Transverse colon (tissue), 4 donors: ENCODE measurements around the gene ULK4. TPM values are rescaled to one million over a fixed set of nuclear protein-coding genes. Genes with fewer than 3 reads are reported as not detected.

Experiments used
- DNase-seq: peaks from one replicate; pipeline ENCODE4 v3.0.0-alpha.2; 2019
- H3K27ac ChIP-seq, 4 donors: fragments of 200-600 bp; sonication (generic); 2 replicates each; pipeline ENCODE4 v1.5.1; 2016 to 2018; ENCODE audit warnings: inconsistent platforms in 4 of 4
- H3K27me3 ChIP-seq: fragments of 200-600 bp; sonication (generic); 2 replicates; pipeline ENCODE4 v1.5.1; 2017; ENCODE audit warnings: inconsistent platforms
- H3K36me3 ChIP-seq, 4 donors: fragments of 200-600 bp; sonication (generic); 2 replicates each; pipeline ENCODE4 v1.5.1; 2017 to 2019; ENCODE audit warnings: inconsistent platforms in 4 of 4
- H3K4me1 ChIP-seq, 4 donors: fragments of 200-600 bp; sonication (generic); 2 replicates each; pipeline ENCODE4 v1.5.1; 2017 to 2020; ENCODE audit warnings: inconsistent platforms in 4 of 4
- H3K4me3 ChIP-seq, 4 donors: fragments of 200-600 bp; sonication (generic); 1 replicate in 1 of 4; 2 replicates in 3 of 4; pipeline versions ENCODE4 v1.5.1 to v1.6.1; 2017 to 2019; ENCODE audit warnings: inconsistent platforms in 4 of 4
- H3K9me3 ChIP-seq, 2 donors: fragments of 200-600 bp; sonication (generic); 2 replicates each; pipeline ENCODE4 v1.5.1; 2017 to 2019; ENCODE audit warnings: inconsistent platforms in 2 of 2
- CTCF ChIP-seq, 5 experiments: fragments of 200-600 bp in 3 of 5; fragments of 450-650 bp in 2 of 5; sonication (generic) in 3 of 5; IDR thresholded peaks; 1 replicate in 2 of 5; 2 replicates in 3 of 5; pipeline ENCODE4 v1.5.1; 2016 to 2017; ENCODE audit warnings: antibody characterized with exemption in 5 of 5, inconsistent platforms in 3 of 5, mild to moderate bottlenecking in 2 of 5, moderate library complexity in 1 of 5
- EP300 ChIP-seq: sonication (generic); formaldehyde crosslinking; IDR thresholded peaks from one replicate; pipeline ENCODE4 v1.6.1; 2017; ENCODE audit warnings: antibody characterized with exemption, low read depth
- POLR2A ChIP-seq: fragments of 450-650 bp; IDR thresholded peaks from one replicate; pipeline ENCODE4 v1.6.1; 2016; ENCODE audit warnings: antibody characterized with exemption, mild to moderate bottlenecking, moderate library complexity
- POLR2AphosphoS5 ChIP-seq, 3 donors: sonication (generic); formaldehyde crosslinking; IDR thresholded peaks; one replicate each; pipeline ENCODE4 v1.6.1; 2016; ENCODE audit warnings: antibody characterized with exemption in 3 of 3
- WGBS, 2 donors: methylation state at CpG; one replicate each; pipeline ENCODE4 v1.1.5; 2018; ENCODE audit warnings: low coverage in 1 of 2; 5-methylcytosine and 5-hydroxymethylcytosine counted together
- in situ Hi-C, 4 donors: fragments of 200-750 bp; cut with MboI; loops; one replicate each; pipeline versions ENCODE4 v1.15.0 to v1.15.1; 2017; ENCODE audit warnings: low sequenced_read_pairs in 3 of 4, low pct_ligation_motif_present in 1 of 4, low pct_unique_long_range_greater_than_20kb in 1 of 4
- intact Hi-C: fragments of 100-400 bp; cut with DNase I; formaldehyde crosslinking; loops from one replicate; pipeline ENCODE4 v1.15.1; 2023; ENCODE audit warnings: low total_unique reads
- total RNA-seq, 4 donors: library from RNA; depleted of rRNA; stranded (reverse); fragments of >200 nt; gene quantifications; one replicate each; pipeline ENCODE4 v1.1.0, GENCODE V29; 2016

The ULK4 gene
- total RNA-seq, 4 donors from 2014 or later = 4.1 to 19.2 (median 11.7) TPM

GRCh38 chr3:41307065-41307464, 654.8 kb downstream of the ULK4 start:
- in situ Hi-C loops (no loop called here), intact Hi-C loops (no loop called here)
- DNase-seq = no peak
- no peaks in the 10 kb centered on the region for H3K27me3 ChIP-seq
- H3K36me3 ChIP-seq = no peaks in the 10 kb centered on the region
- H3K27ac ChIP-seq = no peak overlapping the region
- TF ChIP-seq EP300 (no peak), POLR2A (no peak), CTCF (IDR thresholded peaks at IDR 0.05) (no peak), POLR2AphosphoS5 (IDR thresholded peaks at IDR 0.05) (no peak)
- 90 to 100% methylated on average over 2 of the region's 2 CpGs for WGBS, 2 donors
- H3K9me3 ChIP-seq = no peaks in the 10 kb centered on the region
- H3K4me1 ChIP-seq = no peaks in the 10 kb centered on the region
- no peak overlapping the region for H3K4me3 ChIP-seq

GRCh38 chr3:41304593-41304992, 657.3 kb downstream of the ULK4 start:
- H3K9me3 ChIP-seq = no peaks in the 10 kb centered on the region
- intact Hi-C loops = no loop called here
- H3K4me3 ChIP-seq = no peak overlapping the region
- TF ChIP-seq CTCF (IDR thresholded peaks at IDR 0.05) (no peak), POLR2A (no peak), POLR2AphosphoS5 (IDR thresholded peaks at IDR 0.05) (no peak), EP300 (no peak)
- 70% methylated on average over 2 of the region's 2 CpGs; no CpG with 5 or more reads in 1 of the 2 donors for WGBS, 2 donors
- no peaks in the 10 kb centered on the region for H3K36me3 ChIP-seq
- DNase-seq = no peak
- in situ Hi-C loops = no loop called here
- no peak overlapping the region for H3K27ac ChIP-seq
- H3K4me1 ChIP-seq = no peaks in the 10 kb centered on the region
- no peaks in the 10 kb centered on the region for H3K27me3 ChIP-seq

- WGBS, 2 donors = 78 to 80% methylated on average over 4 of the region's 4 CpGs
These were observed 659.6 kb downstream of the ULK4 start for GRCh38 chr3:41302295-41302694.

GRCh38 chr3:41301548-41301947, 660.4 kb downstream of the ULK4 start:
- Histone ChIP-seq H3K4me1 (no peaks in the 10 kb centered on the region), H3K27me3 (no peaks in the 10 kb centered on the region), H3K9me3 (no peaks in the 10 kb centered on the region), H3K36me3 (no peaks in the 10 kb centered on the region), H3K4me3 (no peak overlapping the region), H3K27ac (no peak overlapping the region)
- in situ Hi-C loops (no loop called here), intact Hi-C loops (no loop called here)
- WGBS, 2 donors = 89 to 91% methylated on average over 3 of the region's 3 CpGs
- DNase-seq = no peak
- TF ChIP-seq POLR2AphosphoS5 (IDR thresholded peaks at IDR 0.05) (no peak), POLR2A (no peak), EP300 (no peak)

More at GRCh38 chr3:41302295-41302694, 659.6 kb downstream of the ULK4 start:
- H3K27ac ChIP-seq = no peak overlapping the region
- H3K4me1 ChIP-seq = no peaks in the 10 kb centered on the region
- intact Hi-C loops (no loop called here), in situ Hi-C loops (no loop called here)
- TF ChIP-seq EP300 (no peak), CTCF (IDR thresholded peaks at IDR 0.05) (no peak), POLR2A (no peak), POLR2AphosphoS5 (IDR thresholded peaks at IDR 0.05) (no peak)
- H3K36me3 ChIP-seq = no peaks in the 10 kb centered on the region
- no peaks in the 10 kb centered on the region for H3K9me3 ChIP-seq
- H3K4me3 ChIP-seq = no peak overlapping the region
- DNase-seq = no peak
- H3K27me3 ChIP-seq = no peaks in the 10 kb centered on the region

- no peaks in the 10 kb centered on the region for H3K4me1 ChIP-seq
- in situ Hi-C loops = no loop called here
- no peak overlapping the region for H3K27ac ChIP-seq
- no peaks in the 10 kb centered on the region for H3K9me3 ChIP-seq
- no peak overlapping the region for H3K4me3 ChIP-seq
- DNase-seq = no peak
- no peaks in the 10 kb centered on the region for H3K27me3 ChIP-seq
- no peaks in the 10 kb centered on the region for H3K36me3 ChIP-seq
- intact Hi-C loops = no loop called here
- TF ChIP-seq POLR2A (no peak), POLR2AphosphoS5 (IDR thresholded peaks at IDR 0.05) (no peak), CTCF (IDR thresholded peaks at IDR 0.05) (no peak), EP300 (no peak)
- 91% methylated on average over 3 of the region's 3 CpGs; no CpG with 5 or more reads in 1 of the 2 donors for WGBS, 2 donors
These were observed 662.9 kb downstream of the ULK4 start for GRCh38 chr3:41299036-41299435.
